Osteocyte (in vitro differentiated cells): Measurements from ENCODE around the gene TRMT61A. TPM values are rescaled to one million over a fixed set of nuclear protein-coding genes. Genes with fewer than 3 reads are reported as not detected.

Experiments
- DNase-seq: peaks from one replicate; pipeline ENCODE4 v3.0.0; 2021; ENCODE audit warnings: mixed read lengths; ENCODE audit not compliant: unreplicated experiment; ENCODE audit errors: extremely low spot score
- H3K27ac Mint-ChIP-seq: one replicate; pipeline ENCODE4 v1.8.0; 2021; ENCODE audit warnings: mild to moderate bottlenecking, mixed read lengths; ENCODE audit not compliant: unreplicated experiment
- H3K27me3 Mint-ChIP-seq: one replicate; pipeline ENCODE4 v1.8.0; 2021; ENCODE audit warnings: mixed read lengths; ENCODE audit not compliant: unreplicated experiment
- H3K36me3 Mint-ChIP-seq: one replicate; pipeline ENCODE4 v1.8.0; 2021; ENCODE audit warnings: mixed read lengths; ENCODE audit not compliant: unreplicated experiment
- H3K4me1 Mint-ChIP-seq: one replicate; pipeline ENCODE4 v1.8.0; 2021; ENCODE audit warnings: mixed read lengths; ENCODE audit not compliant: unreplicated experiment
- H3K4me3 Mint-ChIP-seq: one replicate; pipeline ENCODE4 v1.8.0; 2021; ENCODE audit warnings: mild to moderate bottlenecking, moderate library complexity, mixed read lengths; ENCODE audit not compliant: unreplicated experiment
- H3K9me3 Mint-ChIP-seq: one replicate; pipeline ENCODE4 v1.8.0; 2021; ENCODE audit warnings: mixed read lengths; ENCODE audit not compliant: unreplicated experiment
- total RNA-seq: library from RNA; stranded (reverse); gene quantifications from 2 replicates; pipeline ENCODE4 v1.2.1, GENCODE V29; 2021
- TF ChIP-seq, protein P1 (sequence below): fragments of 200-600 bp; sonication (generic); IDR thresholded peaks from 2 replicates; pipeline ENCODE4 v1.5.0; 2021; ENCODE audit warnings: antibody characterized with exemption, mild to moderate bottlenecking, moderate library complexity

The TRMT61A gene
- total RNA-seq, 1 donor from 2014 or later, result 11.5 TPM

- no peaks in the 10 kb centered on the region for H3K36me3 Mint-ChIP-seq
- no peak overlapping the region for H3K4me3 Mint-ChIP-seq
- H3K9me3 Mint-ChIP-seq, result no peaks in the 10 kb centered on the region
- DNase-seq, result no peak
- TF ChIP-seq, protein P1, sequence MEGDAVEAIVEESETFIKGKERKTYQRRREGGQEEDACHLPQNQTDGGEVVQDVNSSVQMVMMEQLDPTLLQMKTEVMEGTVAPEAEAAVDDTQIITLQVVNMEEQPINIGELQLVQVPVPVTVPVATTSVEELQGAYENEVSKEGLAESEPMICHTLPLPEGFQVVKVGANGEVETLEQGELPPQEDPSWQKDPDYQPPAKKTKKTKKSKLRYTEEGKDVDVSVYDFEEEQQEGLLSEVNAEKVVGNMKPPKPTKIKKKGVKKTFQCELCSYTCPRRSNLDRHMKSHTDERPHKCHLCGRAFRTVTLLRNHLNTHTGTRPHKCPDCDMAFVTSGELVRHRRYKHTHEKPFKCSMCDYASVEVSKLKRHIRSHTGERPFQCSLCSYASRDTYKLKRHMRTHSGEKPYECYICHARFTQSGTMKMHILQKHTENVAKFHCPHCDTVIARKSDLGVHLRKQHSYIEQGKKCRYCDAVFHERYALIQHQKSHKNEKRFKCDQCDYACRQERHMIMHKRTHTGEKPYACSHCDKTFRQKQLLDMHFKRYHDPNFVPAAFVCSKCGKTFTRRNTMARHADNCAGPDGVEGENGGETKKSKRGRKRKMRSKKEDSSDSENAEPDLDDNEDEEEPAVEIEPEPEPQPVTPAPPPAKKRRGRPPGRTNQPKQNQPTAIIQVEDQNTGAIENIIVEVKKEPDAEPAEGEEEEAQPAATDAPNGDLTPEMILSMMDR, result no peak
- peaks cover 23% of the 10 kb centered on the region for H3K4me1 Mint-ChIP-seq
- no peak overlapping the region for H3K27ac Mint-ChIP-seq
- no peaks in the 10 kb centered on the region for H3K27me3 Mint-ChIP-seq
Observed at GRCh38 chr14:103534576-103535061, 5.6 kb downstream of the TRMT61A start.

DNA sequence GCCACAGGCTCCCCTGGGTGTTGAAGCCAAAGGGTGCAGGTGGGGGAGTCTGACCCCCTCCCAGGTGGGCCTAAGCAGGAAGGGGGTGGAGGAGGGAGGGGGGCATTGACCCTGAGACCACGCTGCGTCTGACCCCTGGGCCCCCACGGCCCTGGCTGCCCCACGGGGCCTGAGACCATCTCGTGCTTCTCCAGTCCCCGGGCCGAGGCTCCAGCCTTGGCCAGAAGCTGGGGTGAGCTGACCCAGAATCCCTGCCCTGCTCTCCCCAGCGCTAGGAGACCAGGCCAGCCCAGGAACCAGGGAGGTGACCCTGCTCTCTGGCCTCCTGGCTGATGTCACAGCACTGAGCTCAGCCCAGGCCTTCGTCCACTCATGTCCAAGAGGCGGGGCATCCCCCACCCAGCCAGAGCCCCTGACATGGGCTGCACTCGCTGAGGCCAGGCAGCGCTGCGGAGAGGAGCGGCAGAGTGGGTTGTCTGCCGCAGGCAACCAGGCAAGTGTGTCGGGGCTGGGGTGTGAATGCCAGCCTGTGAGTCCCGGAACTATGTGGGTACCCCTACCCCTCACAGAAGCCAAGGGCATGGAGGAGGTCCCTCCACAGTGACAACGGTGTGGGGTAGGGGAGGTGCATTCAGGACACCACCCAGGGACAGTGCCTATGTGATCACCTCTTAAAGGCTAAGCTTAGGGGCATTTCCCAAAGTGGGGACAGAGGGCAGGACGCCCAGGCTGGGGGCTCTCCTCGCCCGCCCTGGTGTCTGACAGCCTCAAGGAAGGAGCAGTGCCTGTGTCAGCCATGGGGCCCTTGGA lies 6.3 kb downstream of the TRMT61A start:
- H3K4me1 Mint-ChIP-seq, result peaks cover 21% of the 10 kb centered on the region
- H3K4me3 Mint-ChIP-seq, result no peak overlapping the region
- TF ChIP-seq, protein P1, result no peak
- no peaks in the 10 kb centered on the region for H3K36me3 Mint-ChIP-seq
- H3K9me3 Mint-ChIP-seq, result no peaks in the 10 kb centered on the region
- DNase-seq, result no peak
- no peak overlapping the region for H3K27ac Mint-ChIP-seq
- H3K27me3 Mint-ChIP-seq, result no peaks in the 10 kb centered on the region

DNA sequence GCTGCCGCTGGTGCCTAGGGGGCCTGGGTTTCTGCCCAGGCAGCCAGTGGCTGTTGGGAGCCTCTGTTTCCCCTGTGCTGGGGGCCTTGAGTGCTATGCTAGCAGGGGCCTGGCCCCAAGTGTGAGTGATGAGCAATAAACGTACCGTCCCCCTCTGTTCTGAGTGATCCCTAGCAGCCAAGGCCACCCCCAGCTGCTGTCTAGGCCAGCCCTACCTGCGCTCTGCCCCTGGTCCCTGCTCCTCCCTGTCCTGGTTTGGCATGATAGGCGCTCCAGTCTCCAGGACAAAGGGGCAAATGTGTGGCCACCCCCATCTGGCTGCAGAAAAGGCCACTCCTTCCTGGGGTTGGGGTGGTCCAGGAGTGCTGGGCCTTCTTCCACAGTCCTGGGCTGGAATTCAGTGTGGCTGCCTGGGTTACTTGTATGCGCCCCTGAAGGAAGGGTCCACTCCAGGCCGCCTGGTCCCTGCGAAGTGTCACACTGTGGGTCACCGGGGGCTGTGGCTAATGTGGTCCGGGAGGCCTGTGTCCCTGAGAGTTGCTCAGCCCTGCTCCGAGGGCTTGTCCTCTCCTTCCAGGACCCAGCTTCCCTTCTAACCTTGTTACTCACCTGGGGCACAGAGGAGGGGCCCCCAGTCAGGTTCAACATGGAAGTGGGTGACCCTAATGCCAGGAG lies 7.0 kb downstream of the TRMT61A start:
- TF ChIP-seq, protein P1, result no peak
- no peaks in the 10 kb centered on the region for H3K9me3 Mint-ChIP-seq
- H3K4me1 Mint-ChIP-seq, result peaks cover 26% of the 10 kb centered on the region
- H3K4me3 Mint-ChIP-seq, result no peak overlapping the region
- no peaks in the 10 kb centered on the region for H3K27me3 Mint-ChIP-seq
- H3K36me3 Mint-ChIP-seq, result no peaks in the 10 kb centered on the region
- no peak overlapping the region for H3K27ac Mint-ChIP-seq
- DNase-seq, result no peak

- Mint-ChIP-seq H3K27ac (peak overlapping the region; percentile 12), H3K36me3 (no peaks in the 10 kb centered on the region), H3K4me1 (peaks cover 28% of the 10 kb centered on the region), H3K27me3 (no peaks in the 10 kb centered on the region), H3K9me3 (no peaks in the 10 kb centered on the region), H3K4me3 (no peak overlapping the region)
- TF ChIP-seq, protein P1, result no peak
- no peak for DNase-seq
Observed at GRCh38 chr14:103536693-103537092, 7.7 kb downstream of the TRMT61A start.
